COR-L47 (cell line): ENCODE measurements around the gene STAT2.
A peak's percentile ranks its signal among the peaks of the same experiment; 100 is the strongest.
"Not testable (repeated sequence)": the region's sequence is repeated elsewhere in the genome, so short reads cannot be mapped to it uniquely, and the experiment has no call there.

Experiments used
- DNase-seq: peaks from one replicate; lab custom pipeline; 2025; lab: John Stamatoyannopoulos, UW

The STAT2 gene

GRCh38 chr12:56330936-56331490, 28.9 kb downstream of the STAT2 start:
- no peak for DNase-seq

DNA sequence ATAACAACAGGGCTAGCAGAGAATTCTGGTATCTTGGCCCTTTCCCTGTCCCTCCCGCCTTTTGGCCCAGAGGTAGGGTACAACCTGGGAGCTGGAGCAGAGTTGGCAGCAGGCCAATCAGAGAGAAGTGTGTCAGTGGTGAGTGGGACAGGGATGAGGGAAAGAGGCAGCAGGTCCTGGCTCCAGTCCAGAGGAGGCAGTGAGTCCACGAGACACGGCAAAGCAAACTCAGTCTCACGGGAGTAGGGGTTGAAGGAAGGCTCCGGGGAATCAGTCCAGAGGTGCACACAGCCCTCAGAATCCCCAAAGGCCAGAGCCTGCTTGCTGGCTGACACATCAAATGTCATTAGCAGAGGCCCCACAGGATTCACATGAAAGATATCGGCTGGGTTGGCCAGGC, 33.4 kb downstream of the STAT2 start:
- no peak for DNase-seq

DNA sequence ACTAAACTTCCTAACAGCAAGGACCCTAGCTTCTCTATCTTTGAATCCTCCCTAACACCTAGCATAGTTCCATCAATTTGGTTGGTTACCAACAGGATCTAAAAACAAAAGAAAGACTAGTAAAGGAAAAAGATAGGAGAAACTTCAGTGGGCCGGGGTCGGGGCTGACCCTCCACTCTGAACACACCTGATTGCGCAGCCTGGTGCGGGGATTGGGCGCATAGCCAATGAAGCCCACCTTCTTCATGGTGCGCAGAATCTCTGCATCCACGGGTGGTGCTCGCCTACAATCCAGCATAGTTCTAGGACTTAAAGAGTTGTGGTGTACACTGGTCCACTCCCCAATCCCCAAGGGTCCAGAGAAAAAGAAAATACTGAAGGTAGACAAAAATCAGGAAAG, 33.8 kb downstream of the STAT2 start:
- DNase-seq = no peak

- no peak for DNase-seq
These were observed 35.7 kb downstream of the STAT2 start for GRCh38 chr12:56324206-56324605.

GRCh38 chr12:56321610-56322009, 38.3 kb downstream of the STAT2 start:
- not testable (repeated sequence) for DNase-seq

DNA sequence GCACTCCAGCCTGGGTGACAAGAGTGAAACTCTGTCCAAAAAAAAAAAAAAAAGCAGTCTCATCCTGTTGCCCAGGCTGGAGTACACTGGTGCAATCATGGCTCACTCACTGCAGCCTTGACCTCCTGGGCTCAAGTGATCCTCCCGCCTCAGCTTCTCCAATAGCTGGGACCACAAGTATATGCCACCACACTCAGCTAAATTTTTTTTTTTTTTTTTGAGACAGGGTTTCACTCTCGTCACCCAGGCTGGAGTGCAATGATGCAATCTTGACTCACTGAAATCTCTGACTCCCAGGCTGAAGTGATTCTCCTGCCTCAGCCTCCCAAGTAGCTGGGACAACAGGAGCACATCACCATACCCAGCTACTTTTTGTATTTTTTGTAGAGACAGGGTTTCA, 38.9 kb downstream of the STAT2 start:
- DNase-seq = no peak

DNA sequence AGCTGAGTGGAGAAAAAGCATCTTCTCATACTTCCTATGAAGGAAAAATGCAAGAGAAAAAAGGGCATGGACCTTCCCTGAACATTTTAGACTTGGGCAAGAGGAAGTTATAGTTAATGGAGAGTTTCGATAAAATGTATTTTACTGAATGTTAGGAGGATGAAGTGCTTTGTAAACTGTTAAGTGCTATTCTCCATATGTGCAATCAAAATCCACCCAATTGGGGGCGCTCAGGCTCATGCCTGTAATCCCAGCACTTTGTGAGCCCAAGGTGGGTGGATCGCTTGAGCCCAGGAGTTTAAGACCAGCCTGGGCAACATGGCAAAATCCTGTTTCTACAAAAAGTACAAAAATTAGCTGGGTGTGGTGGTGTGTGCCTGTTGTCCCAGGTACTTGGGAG, 42.2 kb downstream of the STAT2 start:
- DNase-seq = no peak

- peak; percentile 99 for DNase-seq
These were observed 44.1 kb downstream of the STAT2 start, which contains the start of gene CNPY2 for GRCh38 chr12:56315622-56316473. CNPY2 (minus strand) TSS chr12:56315988; CDS start chr12:56315217, 771 bp downstream.

DNA sequence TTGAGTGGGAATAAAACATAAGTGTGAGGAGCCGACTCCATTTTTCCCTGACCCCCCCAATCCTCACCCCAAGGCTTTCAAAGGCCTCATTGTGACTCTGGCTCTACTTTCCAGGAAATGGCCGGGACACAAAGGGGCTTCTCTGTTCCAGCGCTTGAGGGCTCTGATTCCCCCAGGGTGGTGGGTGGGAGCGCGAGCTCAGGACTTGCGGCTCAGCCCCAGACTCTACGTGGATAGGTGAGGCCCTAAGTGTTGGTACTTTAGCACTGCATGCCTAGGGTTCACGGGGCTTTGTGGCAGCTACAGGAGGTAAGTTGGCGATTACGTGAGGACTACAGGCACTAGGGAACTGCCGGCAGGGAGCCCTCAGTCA, 44.7 kb downstream of the STAT2 start:
- no peak for DNase-seq

- DNase-seq = no peak
These were observed 48.9 kb downstream of the STAT2 start for GRCh38 chr12:56311003-56311402.

GRCh38 chr12:56308714-56309113, 51.2 kb downstream of the STAT2 start:
- DNase-seq = no peak

DNA sequence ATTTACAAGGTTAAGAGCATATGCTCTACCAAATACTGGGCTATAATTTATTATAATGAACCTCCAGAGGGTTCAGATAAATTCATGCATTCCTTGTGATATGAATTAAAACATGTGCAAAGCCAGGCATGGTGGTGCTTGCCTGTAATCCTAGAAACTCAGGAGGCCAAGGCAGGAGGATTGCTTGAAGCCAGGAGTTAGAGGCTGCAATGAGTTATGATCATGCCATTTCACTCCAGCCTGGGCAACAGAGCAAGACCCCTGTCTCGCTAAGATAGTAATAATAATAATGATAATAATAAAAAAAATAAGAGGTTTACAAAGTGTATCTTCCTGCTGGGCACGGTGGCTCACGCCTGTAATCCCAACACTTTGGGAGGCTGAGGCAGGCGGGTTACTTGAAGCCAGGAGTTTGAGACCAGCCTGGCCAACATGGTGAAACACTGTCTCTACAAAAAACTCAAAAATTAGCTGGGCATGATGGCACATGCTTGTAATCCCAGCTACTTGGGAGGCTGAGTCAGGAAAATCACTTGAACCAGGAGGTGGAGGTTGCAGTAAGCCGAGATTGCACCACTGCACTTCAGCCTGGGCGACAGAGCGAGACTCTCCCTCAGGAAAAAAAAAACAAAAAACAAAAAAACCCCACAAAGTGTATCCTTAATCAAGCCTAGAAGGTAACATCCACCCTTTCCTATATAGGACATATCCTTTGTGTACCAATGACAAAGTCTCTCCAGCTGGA, 52.5 kb downstream of the STAT2 start:
- DNase-seq = no peak

DNA sequence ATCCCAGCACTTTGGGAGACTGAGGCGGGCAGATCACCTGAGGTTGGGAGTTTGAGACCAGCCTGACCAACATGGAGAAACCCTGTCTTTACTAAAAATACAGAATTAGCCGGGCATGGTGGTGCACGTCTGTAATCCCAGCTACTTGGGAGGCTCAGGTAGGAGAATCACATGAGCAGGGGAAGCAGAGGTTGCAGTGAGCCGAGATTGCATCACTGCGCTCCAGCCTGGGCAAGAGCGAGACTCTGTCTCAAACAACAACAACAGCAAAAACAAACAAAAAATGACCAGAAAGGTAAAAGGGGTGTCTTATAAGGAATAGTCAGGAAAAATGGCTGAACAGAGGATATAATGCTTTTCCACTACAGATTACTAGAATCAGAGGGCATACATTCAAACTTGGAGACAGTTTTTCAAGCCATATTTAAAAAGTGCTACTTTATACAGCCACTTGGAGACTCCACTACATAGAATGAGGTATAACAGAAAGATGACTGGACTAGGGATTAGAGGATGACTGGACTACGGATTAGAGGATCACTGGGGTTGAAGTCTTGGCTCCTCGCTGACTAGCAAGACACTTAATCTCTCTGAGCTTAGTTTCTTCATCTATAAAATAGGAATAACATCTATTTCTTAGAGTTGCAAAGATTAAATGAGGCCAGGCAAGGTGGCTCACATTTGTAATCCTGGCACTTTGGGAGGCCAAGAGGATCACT, 54.9 kb downstream of the STAT2 start:
- no peak for DNase-seq

DNA sequence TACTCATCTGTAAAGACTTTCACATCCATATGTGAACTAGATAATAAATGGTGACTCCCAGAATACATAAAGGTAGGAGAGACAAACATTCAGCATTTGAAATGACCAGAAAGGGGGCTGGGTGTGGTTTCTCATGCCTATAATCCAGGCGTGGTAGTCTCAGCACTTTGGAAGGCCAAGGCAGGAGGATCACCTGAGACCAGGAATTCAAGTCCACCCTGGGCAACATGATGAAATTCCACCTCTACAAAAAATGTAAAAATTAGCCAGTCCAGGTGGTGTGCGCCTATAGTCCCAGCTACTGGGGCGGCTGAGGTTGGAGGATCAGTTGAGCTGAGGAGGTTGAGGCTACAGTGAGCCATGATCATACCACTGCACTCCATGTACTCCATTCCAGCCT, 55.6 kb downstream of the STAT2 start:
- no peak for DNase-seq

DNA sequence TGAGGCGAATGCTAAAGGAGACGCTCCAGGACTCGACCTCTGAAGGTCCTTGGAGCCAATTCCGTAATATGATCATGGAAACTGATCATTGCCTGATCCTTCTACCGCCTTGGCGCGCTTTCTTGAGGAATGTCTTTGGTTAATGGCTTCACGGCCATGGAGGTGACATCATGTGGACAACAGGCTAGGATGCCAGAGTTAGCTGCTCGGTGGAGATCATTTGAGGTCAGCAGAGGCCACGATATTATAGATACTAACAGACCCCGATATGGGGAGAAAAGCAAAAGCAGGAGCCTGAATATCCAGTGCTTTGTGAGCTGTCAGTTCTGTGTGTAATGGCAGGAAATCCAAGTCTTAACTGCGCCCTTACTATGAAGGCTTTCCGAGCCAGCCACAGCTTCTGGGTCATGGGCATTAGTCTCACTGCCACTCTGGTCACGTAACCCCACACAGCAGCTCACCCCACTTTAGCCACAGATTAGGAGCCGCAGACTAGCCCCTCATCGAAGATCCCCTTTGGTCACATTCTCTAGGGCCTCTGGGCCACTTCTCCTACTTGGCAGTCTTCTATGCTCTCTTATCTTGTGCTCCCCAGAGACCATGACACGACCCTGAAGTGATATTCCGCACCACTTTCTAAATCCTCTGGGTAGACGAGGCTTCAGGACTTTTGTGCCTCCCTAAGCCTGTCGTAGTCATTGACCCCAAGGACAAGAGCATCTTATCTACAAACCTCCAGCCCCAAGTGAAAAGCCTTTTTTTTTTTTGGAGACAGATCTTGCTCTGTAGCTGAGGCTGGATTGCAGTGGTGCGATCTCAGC, 59.1 kb downstream of the STAT2 start:
- DNase-seq = peak; percentile 35

DNA sequence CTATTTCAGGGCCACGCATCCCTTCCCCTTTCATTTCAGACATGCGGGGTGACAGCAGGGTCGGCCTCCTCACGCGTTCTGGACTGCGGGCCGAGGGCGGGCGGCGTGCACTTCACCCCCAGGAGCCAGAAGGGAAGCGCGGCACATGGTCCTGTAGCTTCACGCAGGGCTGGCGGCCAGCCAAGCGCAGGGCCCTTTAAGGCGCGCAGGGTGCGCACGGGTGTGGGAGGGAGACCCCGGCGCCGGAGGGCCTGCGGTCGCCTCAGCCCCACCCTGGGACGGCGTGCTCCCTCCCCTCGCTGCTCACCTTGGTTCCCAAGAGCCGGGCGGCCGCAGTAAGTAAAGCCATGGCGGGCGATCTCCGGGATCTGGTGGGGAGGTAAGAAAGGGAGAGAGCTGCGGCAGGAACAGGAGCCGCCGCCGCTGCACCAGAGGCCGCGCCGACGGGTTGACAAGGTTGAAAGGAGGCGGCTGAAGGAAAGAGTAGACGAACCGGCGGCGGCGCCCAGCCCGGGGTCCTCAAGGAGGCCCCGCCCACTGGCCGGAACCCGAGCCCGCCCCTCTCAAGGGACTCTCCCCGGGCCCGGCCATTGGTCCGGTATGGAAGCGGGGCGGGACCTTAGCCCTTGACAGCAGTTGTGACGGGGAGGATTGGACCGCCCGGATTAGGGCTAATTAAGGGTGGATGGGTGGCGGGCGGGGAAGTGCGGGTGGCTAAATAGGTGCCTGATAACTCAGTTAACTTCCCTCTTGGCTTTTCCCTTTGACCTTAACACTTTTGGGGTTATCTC, 59.9 kb downstream of the STAT2 start, which contains the start of gene CS:
Gene CS (minus strand): TSS at position 478 of the 791 bp plus-strand sequence. CDS start 129 bp downstream, at position 349.
- peak; percentile 99 for DNase-seq

DNA sequence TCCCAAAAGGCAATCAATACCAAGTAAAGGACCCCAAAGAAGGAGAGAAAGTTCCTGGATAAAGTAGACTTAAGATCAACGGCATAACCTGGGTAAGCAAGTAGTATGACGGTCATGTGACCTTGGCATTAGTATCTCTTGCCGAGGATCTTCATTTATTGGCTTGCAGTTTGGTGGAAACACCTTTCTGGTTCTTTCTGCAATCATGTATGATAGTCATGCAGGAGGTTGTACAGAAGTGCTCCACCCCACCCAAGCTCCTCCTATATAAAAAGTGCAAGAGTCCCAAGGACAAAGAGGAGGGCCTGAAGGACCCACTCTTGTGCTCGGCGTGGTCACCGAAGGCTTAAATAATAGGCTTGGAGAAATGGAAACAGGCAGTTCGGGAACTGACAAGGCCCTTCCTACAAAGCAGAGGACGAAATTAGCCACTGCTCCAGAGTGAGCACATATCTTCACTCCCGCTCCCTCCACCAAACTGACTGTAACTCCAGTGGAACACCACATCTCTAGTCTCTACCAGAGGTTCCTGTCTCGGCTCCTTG, 60.5 kb downstream of the STAT2 start:
- no peak for DNase-seq

GRCh38 chr12:56298828-56299227, 61.1 kb downstream of the STAT2 start:
- DNase-seq = no peak

- no peak for DNase-seq
These were observed 62.5 kb downstream of the STAT2 start for GRCh38 chr12:56297400-56297799.

GRCh38 chr12:56296295-56296694, 63.6 kb downstream of the STAT2 start:
- DNase-seq = no peak
